ENCODE results near the gene ATF6B.

- TF ChIP-seq CTCF (IDR thresholded peaks at IDR 0.05) (no peak), POLR2A (IDR thresholded peaks at IDR 0.05) (no peak), POLR2AphosphoS5 (IDR thresholded peaks at IDR 0.05) (no peak)
These were observed 36.2 kb upstream of the ATF6B start, which contains the start of gene EGFL8 for GRCh38 chr6:32164295-32164694.

All from breast epithelium (tissue), 3 donors.